GM12801 (cell line): ENCODE measurements around the gene ALLC.

Experiments used
- TF ChIP-seq, protein P1 (sequence below): IDR thresholded peaks from one replicate; pipeline ENCODE4 v1.5.1; 2011; ENCODE audit warnings: control low read depth; ENCODE audit not compliant: insufficient read length; ENCODE audit errors: extremely low read depth

The ALLC gene

DNA sequence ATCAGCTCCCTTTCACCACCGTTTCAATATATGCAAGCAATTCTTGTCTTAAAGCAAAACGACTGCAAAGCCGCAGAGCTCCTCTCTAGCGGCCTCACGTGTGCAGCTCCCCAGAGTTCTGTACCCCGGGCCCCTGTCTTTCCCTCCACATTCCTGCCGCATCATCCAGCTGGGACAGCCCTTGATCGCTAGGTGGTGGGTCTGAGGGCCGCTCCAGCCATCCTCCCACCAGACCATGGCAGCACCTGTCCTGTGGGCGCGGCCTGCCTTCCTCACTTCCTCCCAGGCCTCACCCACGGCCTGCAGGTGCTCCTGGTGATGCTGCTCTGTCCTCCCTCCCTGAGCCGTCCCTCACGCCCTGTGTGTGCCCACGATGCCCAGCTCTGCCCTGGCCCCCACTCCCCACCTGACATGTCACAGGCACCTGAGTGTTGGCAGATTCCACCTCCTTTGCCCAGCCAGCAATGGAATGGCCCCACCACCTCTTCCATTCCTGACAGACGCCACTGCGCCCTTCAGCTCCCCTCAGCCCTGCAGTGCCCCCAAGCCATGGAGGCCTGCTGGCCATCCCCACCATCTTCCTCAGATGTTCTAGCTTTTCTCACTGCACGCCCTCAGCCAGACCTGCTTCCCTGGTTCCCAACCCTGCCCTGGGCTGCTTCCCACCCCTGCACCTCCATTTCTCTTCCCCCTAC, 15.3 kb upstream of the ALLC start:
- TF ChIP-seq, protein P1, sequence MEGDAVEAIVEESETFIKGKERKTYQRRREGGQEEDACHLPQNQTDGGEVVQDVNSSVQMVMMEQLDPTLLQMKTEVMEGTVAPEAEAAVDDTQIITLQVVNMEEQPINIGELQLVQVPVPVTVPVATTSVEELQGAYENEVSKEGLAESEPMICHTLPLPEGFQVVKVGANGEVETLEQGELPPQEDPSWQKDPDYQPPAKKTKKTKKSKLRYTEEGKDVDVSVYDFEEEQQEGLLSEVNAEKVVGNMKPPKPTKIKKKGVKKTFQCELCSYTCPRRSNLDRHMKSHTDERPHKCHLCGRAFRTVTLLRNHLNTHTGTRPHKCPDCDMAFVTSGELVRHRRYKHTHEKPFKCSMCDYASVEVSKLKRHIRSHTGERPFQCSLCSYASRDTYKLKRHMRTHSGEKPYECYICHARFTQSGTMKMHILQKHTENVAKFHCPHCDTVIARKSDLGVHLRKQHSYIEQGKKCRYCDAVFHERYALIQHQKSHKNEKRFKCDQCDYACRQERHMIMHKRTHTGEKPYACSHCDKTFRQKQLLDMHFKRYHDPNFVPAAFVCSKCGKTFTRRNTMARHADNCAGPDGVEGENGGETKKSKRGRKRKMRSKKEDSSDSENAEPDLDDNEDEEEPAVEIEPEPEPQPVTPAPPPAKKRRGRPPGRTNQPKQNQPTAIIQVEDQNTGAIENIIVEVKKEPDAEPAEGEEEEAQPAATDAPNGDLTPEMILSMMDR, result no peak

DNA sequence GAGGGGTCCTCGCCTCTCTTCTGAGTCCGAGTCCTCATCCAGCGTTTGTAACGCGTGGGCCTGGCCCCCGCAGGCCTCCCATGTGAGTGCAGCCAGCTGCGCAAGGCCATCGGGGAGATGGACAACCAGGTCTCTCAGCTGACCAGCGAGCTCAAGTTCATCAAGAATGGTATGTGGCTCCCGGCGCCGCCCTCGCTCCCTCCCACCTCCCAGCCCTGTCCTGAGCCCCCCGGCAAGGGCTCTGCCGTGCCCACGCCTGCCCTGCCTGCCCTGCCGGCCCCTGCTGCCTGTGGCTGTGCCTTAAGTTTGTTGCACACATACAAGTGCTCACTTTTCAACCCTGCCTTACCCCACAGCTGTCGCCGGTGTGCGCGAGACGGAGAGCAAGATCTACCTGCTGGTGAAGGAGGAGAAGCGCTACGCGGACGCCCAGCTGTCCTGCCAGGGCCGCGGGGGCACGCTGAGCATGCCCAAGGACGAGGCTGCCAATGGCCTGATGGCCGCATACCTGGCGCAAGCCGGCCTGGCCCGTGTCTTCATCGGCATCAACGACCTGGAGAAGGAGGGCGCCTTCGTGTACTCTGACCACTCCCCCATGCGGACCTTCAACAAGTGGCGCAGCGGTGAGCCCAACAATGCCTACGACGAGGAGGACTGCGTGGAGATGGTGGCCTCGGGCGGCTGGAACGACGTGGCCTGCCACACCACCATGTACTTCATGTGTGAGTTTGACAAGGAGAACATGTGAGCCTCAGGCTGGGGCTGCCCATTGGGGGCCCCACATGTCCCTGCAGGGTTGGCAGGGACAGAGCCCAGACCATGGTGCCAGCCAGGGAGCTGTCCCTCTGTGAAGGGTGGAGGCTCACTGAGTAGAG, 14.4 kb upstream of the ALLC start:
- TF ChIP-seq, protein P1, result no peak

DNA sequence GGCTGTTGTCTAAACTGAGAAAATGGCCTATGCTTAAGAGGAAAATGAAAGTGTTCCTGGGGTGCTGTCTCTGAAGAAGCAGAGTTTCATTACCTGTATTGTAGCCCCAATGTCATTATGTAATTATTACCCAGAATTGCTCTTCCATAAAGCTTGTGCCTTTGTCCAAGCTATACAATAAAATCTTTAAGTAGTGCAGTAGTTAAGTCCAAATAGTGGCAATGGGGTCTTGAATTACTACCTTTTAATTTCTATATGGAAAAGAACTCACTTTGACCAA, 13.8 kb upstream of the ALLC start:
- TF ChIP-seq, protein P1, result no peak

DNA sequence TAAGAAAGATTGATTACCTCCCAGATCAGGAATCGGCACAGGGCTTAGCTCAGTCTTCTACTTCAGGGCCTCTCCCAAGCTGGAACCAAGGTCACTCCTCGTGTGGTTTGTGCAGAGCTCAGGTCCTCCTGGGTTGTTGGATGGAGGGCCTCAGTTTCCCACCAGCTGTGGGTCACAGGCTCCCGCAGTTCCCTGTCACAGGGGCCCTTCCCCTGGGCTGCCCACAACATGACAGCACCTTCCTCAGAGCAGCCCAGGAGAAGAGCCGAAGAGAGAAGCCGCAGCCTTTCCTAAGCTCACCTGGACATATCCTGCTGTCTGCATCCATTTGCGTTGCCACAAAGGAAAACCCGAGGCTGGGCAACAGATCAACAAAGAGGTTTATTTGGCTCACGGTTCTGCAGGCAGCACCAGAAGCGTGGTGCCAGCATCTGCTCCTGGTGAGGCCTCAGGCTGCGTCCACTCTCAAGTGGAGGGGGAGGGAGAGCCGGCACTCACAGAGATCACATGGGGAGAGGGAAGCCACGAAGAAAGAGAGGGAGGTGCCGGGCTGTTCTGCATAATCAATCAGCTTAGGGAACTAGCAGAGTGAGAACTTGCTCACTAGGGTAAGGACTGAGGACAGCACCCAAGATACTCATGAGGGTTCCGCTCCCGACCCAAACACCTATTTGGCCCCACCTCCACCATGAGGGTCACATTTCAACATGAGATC, 13.0 kb upstream of the ALLC start:
- TF ChIP-seq, protein P1, result no peak

DNA sequence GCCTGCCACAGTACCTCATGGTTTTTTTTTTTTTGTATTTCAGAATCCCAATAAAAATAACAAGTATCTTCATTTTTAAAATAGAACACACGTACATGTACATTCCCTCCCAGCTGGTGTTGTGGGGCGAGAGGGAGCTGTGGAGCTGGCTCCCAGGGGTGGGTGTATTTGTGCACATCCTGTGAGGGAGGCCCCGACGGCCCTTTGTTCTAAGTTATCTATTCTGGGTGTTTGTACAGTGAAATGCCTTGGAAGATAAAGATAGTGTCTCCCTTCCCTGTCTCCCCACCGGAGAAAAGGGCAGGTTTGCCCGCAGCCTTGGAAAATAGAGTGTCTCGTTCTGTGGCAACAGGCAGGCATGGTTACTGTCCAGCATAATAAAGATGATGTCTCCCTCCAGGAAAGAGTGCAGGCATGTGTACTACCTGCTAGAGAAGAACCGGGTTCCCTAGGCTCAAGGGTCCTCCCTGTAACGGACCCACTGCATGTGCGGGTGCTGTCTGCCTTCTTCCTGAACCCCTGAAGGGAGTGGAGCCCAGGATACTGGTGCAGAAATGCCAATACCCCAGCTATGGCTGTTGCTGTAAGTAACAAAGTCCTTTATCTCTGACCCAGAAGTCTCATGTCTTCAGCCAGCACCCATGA, 12.1 kb upstream of the ALLC start:
- TF ChIP-seq, protein P1, result no peak

DNA sequence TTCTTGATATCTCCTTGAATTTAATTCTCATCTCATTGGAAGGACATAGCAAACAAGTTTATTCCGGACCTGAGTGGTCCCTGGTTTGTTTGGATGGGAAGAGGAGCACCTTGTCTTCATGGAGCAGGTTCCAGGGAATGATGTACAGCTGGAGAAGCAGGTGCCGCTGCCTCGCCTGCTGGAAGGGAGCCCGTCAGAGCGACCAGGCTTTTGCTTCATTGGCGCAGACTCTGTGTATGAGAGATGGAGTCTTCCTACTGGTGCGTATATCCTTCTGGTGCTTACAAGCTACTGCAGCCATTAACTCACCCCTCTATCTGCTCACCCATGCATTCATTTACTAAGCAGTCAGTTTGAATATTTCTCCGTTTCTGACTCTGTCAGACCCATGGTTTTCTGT, 11.6 kb upstream of the ALLC start:
- TF ChIP-seq, protein P1, result no peak

DNA sequence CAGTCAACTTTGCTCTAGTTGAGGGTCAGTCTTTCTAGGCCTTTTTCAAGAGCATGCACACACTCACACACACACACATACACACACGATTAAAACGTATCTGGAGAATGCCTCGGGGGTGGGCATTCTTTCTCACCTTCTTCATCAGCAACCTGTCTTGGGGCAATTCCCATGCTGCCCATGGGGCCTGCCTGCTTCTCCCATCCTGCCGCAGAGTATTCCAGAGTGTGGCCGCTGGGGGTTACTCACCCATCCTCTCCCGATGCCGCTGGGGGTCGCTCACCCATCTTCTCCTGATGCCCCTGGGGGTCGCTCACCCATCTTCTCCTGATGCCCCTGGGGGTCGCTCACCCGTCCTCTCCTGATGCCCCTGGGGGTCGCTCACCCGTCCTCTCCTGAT, 10.8 kb upstream of the ALLC start:
- TF ChIP-seq, protein P1, result no peak
